CD4-positive, alpha-beta T cell treated with Interleukin-6 at 100 ng/mL for 8 hours (primary cell): ENCODE data around the gene TMEM125.

Experiments
- DNase-seq: peaks from one replicate; pipeline ENCODE4 v3.0.0-alpha.2; 2020; ENCODE audit warnings: mixed read lengths, low spot score

TMEM125 gene

GRCh38 chr1:43274125-43274803 lies 4.5 kb downstream of the TMEM125 start:
- peak; percentile 50 for DNase-seq

- no peak for DNase-seq
Observed at GRCh38 chr1:43274804-43275180, 5.0 kb downstream of the TMEM125 start.

- no peak for DNase-seq
Observed at GRCh38 chr1:43275826-43276620, 6.2 kb downstream of the TMEM125 start.

- DNase-seq: no peak
Observed at GRCh38 chr1:43276673-43277072, 6.9 kb downstream of the TMEM125 start.

- no peak for DNase-seq
Observed at GRCh38 chr1:43277116-43277876, 7.5 kb downstream of the TMEM125 start.

GRCh38 chr1:43279161-43279560 lies 9.4 kb downstream of the TMEM125 start:
- DNase-seq: no peak

- DNase-seq: no peak
Observed at GRCh38 chr1:43279666-43280065, 9.9 kb downstream of the TMEM125 start.

GRCh38 chr1:43280692-43281091 lies 10.9 kb downstream of the TMEM125 start:
- DNase-seq: no peak

GRCh38 chr1:43282220-43283195 lies 12.7 kb downstream of the TMEM125 start:
- DNase-seq: no peak

- DNase-seq: no peak
Observed at GRCh38 chr1:43284065-43284464, 14.3 kb downstream of the TMEM125 start.

GRCh38 chr1:43284546-43285110 lies 14.8 kb downstream of the TMEM125 start:
- no peak for DNase-seq

GRCh38 chr1:43285269-43285990 lies 15.6 kb downstream of the TMEM125 start, which contains the start of gene C1orf210:
Gene C1orf210 (minus strand): TSS chr1:43285581. CDS start chr1:43283270, 2,311 bp downstream.
- DNase-seq: no peak

- no peak for DNase-seq
Observed at GRCh38 chr1:43286115-43286514, 16.3 kb downstream of the TMEM125 start.

- DNase-seq: no peak
Observed at GRCh38 chr1:43286533-43286932, 16.8 kb downstream of the TMEM125 start.

GRCh38 chr1:43288058-43288784 lies 18.4 kb downstream of the TMEM125 start:
- DNase-seq: no peak

GRCh38 chr1:43288785-43289706 lies 19.3 kb downstream of the TMEM125 start:
- DNase-seq: no peak

- no peak for DNase-seq
Observed at GRCh38 chr1:43292216-43292615, 22.4 kb downstream of the TMEM125 start.

- DNase-seq: no peak
Observed at GRCh38 chr1:43292679-43293078, 22.9 kb downstream of the TMEM125 start.

GRCh38 chr1:43293176-43293575 lies 23.4 kb downstream of the TMEM125 start:
- no peak for DNase-seq
